ENCODE results near the gene WWOX.

DNA sequence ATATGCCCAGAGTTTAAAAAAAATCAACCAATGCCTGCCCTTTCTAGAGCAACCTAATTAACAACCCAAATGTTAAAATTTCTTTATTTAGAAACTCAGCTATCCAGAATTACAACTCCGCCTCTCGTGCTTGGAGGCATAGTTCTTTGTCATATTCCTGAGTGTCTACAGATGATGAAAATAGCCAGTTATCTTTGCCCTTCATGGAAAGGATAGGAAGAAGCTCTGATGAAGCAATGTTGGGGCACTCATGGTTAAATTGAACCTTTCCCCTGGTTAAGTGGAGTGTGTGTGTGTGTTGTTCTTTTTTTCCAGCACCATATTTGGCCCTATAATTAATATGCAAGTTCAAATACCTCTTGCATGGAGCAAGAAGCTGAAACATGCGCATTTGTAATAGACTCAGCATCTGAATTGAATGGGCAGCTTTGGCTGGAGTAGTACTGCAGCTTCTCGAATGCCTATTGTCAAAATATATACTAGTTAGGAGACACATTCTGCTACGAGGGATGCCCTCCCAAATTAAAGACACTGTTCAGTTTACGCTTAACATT lies 506.2 kb downstream of the WWOX start:
- no peak for TF ChIP-seq POLR2AphosphoS5 (IDR thresholded peaks at IDR 0.05; ENCODE audit: low read depth, low read length)
- no peak for TF ChIP-seq SIN3A (IDR thresholded peaks at IDR 0.05; ENCODE audit: borderline replicate concordance, insufficient read depth, low read length)
- no peak for TF ChIP-seq TAF1 (IDR thresholded peaks at IDR 0.05; ENCODE audit: borderline replicate concordance, insufficient read depth, low read length)
- TF ChIP-seq, protein P1, sequence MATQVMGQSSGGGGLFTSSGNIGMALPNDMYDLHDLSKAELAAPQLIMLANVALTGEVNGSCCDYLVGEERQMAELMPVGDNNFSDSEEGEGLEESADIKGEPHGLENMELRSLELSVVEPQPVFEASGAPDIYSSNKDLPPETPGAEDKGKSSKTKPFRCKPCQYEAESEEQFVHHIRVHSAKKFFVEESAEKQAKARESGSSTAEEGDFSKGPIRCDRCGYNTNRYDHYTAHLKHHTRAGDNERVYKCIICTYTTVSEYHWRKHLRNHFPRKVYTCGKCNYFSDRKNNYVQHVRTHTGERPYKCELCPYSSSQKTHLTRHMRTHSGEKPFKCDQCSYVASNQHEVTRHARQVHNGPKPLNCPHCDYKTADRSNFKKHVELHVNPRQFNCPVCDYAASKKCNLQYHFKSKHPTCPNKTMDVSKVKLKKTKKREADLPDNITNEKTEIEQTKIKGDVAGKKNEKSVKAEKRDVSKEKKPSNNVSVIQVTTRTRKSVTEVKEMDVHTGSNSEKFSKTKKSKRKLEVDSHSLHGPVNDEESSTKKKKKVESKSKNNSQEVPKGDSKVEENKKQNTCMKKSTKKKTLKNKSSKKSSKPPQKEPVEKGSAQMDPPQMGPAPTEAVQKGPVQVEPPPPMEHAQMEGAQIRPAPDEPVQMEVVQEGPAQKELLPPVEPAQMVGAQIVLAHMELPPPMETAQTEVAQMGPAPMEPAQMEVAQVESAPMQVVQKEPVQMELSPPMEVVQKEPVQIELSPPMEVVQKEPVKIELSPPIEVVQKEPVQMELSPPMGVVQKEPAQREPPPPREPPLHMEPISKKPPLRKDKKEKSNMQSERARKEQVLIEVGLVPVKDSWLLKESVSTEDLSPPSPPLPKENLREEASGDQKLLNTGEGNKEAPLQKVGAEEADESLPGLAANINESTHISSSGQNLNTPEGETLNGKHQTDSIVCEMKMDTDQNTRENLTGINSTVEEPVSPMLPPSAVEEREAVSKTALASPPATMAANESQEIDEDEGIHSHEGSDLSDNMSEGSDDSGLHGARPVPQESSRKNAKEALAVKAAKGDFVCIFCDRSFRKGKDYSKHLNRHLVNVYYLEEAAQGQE (IDR thresholded peaks at IDR 0.05; ENCODE audit: insufficient read depth in 1 of 2, low read depth in 2 of 2, low read length in 2 of 2): no peak
